Peyer's patch (tissue), 4 donors: Measurements from ENCODE around the gene EPDR1.

Experiments
- POLR2A ChIP-seq, 2 donors: fragments of 450-650 bp; IDR thresholded peaks; one replicate each; pipeline ENCODE4 v1.5.1; 2017; ENCODE audit warnings: antibody characterized with exemption in 2 of 2, mild to moderate bottlenecking in 2 of 2, moderate library complexity in 2 of 2
- TF ChIP-seq, protein P1 (sequence below), 6 experiments: fragments of 450-650 bp in 4 of 6; fragments of 200-600 bp in 2 of 6; sonication (generic) in 1 of 6; IDR thresholded peaks; one replicate each; pipeline ENCODE4 v1.5.1; 2017 to 2019; ENCODE audit warnings: antibody characterized with exemption in 6 of 6, mild to moderate bottlenecking in 3 of 6, moderate library complexity in 1 of 6

- TF ChIP-seq, protein P1, sequence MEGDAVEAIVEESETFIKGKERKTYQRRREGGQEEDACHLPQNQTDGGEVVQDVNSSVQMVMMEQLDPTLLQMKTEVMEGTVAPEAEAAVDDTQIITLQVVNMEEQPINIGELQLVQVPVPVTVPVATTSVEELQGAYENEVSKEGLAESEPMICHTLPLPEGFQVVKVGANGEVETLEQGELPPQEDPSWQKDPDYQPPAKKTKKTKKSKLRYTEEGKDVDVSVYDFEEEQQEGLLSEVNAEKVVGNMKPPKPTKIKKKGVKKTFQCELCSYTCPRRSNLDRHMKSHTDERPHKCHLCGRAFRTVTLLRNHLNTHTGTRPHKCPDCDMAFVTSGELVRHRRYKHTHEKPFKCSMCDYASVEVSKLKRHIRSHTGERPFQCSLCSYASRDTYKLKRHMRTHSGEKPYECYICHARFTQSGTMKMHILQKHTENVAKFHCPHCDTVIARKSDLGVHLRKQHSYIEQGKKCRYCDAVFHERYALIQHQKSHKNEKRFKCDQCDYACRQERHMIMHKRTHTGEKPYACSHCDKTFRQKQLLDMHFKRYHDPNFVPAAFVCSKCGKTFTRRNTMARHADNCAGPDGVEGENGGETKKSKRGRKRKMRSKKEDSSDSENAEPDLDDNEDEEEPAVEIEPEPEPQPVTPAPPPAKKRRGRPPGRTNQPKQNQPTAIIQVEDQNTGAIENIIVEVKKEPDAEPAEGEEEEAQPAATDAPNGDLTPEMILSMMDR (IDR thresholded peaks at IDR 0.05), result no peak
- TF ChIP-seq POLR2A (IDR thresholded peaks at IDR 0.05), result no peak
Measured at GRCh38 chr7:37943905-37944736, 23.7 kb downstream of the EPDR1 start.
